ENCODE results near the gene PPM1F.

PPM1F gene

GRCh38 chr22:21903283-21903682, 49.4 kb downstream of the PPM1F start:
- Histone ChIP-seq H2BK12ac (ENCODE audit: low read length) (no peak overlapping the region), H3K4me3 (ENCODE audit: low read length in 2 of 2) (no peak overlapping the region), H3K4ac (ENCODE audit: low read length) (no peak overlapping the region), H3K18ac (ENCODE audit: low read length) (no peak overlapping the region), H4K91ac (ENCODE audit: low read depth, low read length, poor library complexity) (no peak overlapping the region), H2AK5ac (ENCODE audit: low read depth, low read length) (no peak overlapping the region), H3K27ac (replicated peaks; ENCODE audit: low read length) (no peak overlapping the region), H2AFZ (ENCODE audit: low read length) (no peak overlapping the region), H3K4me1 (ENCODE audit: control insufficient read depth in 2 of 2, insufficient read depth in 1 of 2, low read depth in 1 of 2, low read length in 2 of 2) (peaks cover 0 to 2% of the 10 kb centered on the region in 2 donors), H2BK15ac (ENCODE audit: low read length) (no peak overlapping the region), H3K4me2 (ENCODE audit: insufficient read depth, low read length, poor library complexity, severe bottlenecking) (no peak overlapping the region), H4K8ac (ENCODE audit: low read depth, low read length) (no peak overlapping the region), H3K9me3 (replicated peaks in 1 of 2; ENCODE audit: control insufficient read depth in 2 of 2, insufficient read depth in 1 of 2, low read depth in 1 of 2, low read length in 2 of 2) (no peaks in the 10 kb centered on the region), H3K36me3 (replicated peaks in 1 of 2; ENCODE audit: control insufficient read depth in 2 of 2, insufficient read depth in 2 of 2, low read length in 2 of 2) (no peaks in the 10 kb centered on the region), H3K23ac (ENCODE audit: low read depth, low read length, poor library complexity) (no peak overlapping the region), H3K14ac (ENCODE audit: low read length) (no peak overlapping the region), H2BK5ac (ENCODE audit: low read length) (no peak overlapping the region), H2BK120ac (ENCODE audit: low read depth, low read length) (no peak overlapping the region), H3K9ac (ENCODE audit: low read depth, low read length, poor library complexity) (no peak overlapping the region), H3K79me1 (ENCODE audit: low read depth, low read length) (peaks cover 2% of the 10 kb centered on the region), H3K27me3 (ENCODE audit: control insufficient read depth in 3 of 3, insufficient read depth in 3 of 3, low read depth in 1 of 3, low read length in 3 of 3) (no peaks in the 10 kb centered on the region)
- no peak for DNase-seq (ENCODE audit: low spot score)
- WGBS, 2 donors (ENCODE audit: extremely low coverage in 2 of 2, insufficient read length in 2 of 2, insufficient replicate concordance in 1 of 2): no CpG with 5 or more reads among the region's 4 CpGs

- Histone ChIP-seq H2BK12ac (ENCODE audit: low read length) (no peak overlapping the region), H3K27ac (replicated peaks; ENCODE audit: low read length) (no peak overlapping the region), H2BK120ac (ENCODE audit: low read depth, low read length) (no peak overlapping the region), H3K9me3 (replicated peaks in 1 of 2; ENCODE audit: control insufficient read depth in 2 of 2, insufficient read depth in 1 of 2, low read depth in 1 of 2, low read length in 2 of 2) (no peaks in the 10 kb centered on the region), H2BK15ac (ENCODE audit: low read length) (no peak overlapping the region), H2AFZ (ENCODE audit: low read length) (no peak overlapping the region), H3K36me3 (replicated peaks in 1 of 2; ENCODE audit: control insufficient read depth in 2 of 2, insufficient read depth in 2 of 2, low read length in 2 of 2) (no peaks in the 10 kb centered on the region), H3K18ac (ENCODE audit: low read length) (no peak overlapping the region), H3K4me3 (ENCODE audit: low read length in 2 of 2) (no peak overlapping the region), H3K4me2 (ENCODE audit: insufficient read depth, low read length, poor library complexity, severe bottlenecking) (no peak overlapping the region), H3K4me1 (ENCODE audit: control insufficient read depth in 2 of 2, insufficient read depth in 1 of 2, low read depth in 1 of 2, low read length in 2 of 2) (peaks cover 0 to 2% of the 10 kb centered on the region in 2 donors), H4K91ac (ENCODE audit: low read depth, low read length, poor library complexity) (no peak overlapping the region), H3K14ac (ENCODE audit: low read length) (no peak overlapping the region), H3K79me1 (ENCODE audit: low read depth, low read length) (peaks cover 2% of the 10 kb centered on the region), H3K4ac (ENCODE audit: low read length) (no peak overlapping the region), H4K8ac (ENCODE audit: low read depth, low read length) (no peak overlapping the region), H3K9ac (ENCODE audit: low read depth, low read length, poor library complexity) (no peak overlapping the region), H3K27me3 (ENCODE audit: control insufficient read depth in 3 of 3, insufficient read depth in 3 of 3, low read depth in 1 of 3, low read length in 3 of 3) (no peaks in the 10 kb centered on the region), H3K23ac (ENCODE audit: low read depth, low read length, poor library complexity) (no peak overlapping the region), H2BK5ac (ENCODE audit: low read length) (no peak overlapping the region), H2AK5ac (ENCODE audit: low read depth, low read length) (no peak overlapping the region)
- DNase-seq (ENCODE audit: low spot score): no peak
- no CpG with 5 or more reads among the region's 12 CpGs for WGBS, 2 donors (ENCODE audit: extremely low coverage in 2 of 2, insufficient read length in 2 of 2, insufficient replicate concordance in 1 of 2)
Measured at GRCh38 chr22:21902296-21903087, 50.2 kb downstream of the PPM1F start.

- no peaks in the 10 kb centered on the region for H3K4me1 ChIP-seq (ENCODE audit: control insufficient read depth in 2 of 2, insufficient read depth in 1 of 2, low read depth in 1 of 2, low read length in 2 of 2)
- no peaks in the 10 kb centered on the region for H3K27me3 ChIP-seq (ENCODE audit: control insufficient read depth in 3 of 3, insufficient read depth in 3 of 3, low read depth in 1 of 3, low read length in 3 of 3)
- no peaks in the 10 kb centered on the region for H3K9me3 ChIP-seq (replicated peaks in 1 of 2; ENCODE audit: control insufficient read depth in 2 of 2, insufficient read depth in 1 of 2, low read depth in 1 of 2, low read length in 2 of 2)
- no peak overlapping the region for H3K9ac ChIP-seq (ENCODE audit: low read depth, low read length, poor library complexity)
- no peak overlapping the region for H4K8ac ChIP-seq (ENCODE audit: low read depth, low read length)
- no peaks in the 10 kb centered on the region for H3K36me3 ChIP-seq (replicated peaks in 1 of 2; ENCODE audit: control insufficient read depth in 2 of 2, insufficient read depth in 2 of 2, low read length in 2 of 2)
- H2BK120ac ChIP-seq (ENCODE audit: low read depth, low read length): no peak overlapping the region
- no peak overlapping the region for H4K91ac ChIP-seq (ENCODE audit: low read depth, low read length, poor library complexity)
- H3K4me3 ChIP-seq (ENCODE audit: low read length in 2 of 2): no peak overlapping the region
- H3K27ac ChIP-seq (replicated peaks; ENCODE audit: low read length): no peak overlapping the region
- no peak overlapping the region for H2AK5ac ChIP-seq (ENCODE audit: low read depth, low read length)
- no peak overlapping the region for H3K23ac ChIP-seq (ENCODE audit: low read depth, low read length, poor library complexity)
- H3K79me1 ChIP-seq (ENCODE audit: low read depth, low read length): no peaks in the 10 kb centered on the region
- no peak for DNase-seq (ENCODE audit: low spot score)
- H3K4me2 ChIP-seq (ENCODE audit: insufficient read depth, low read length, poor library complexity, severe bottlenecking): no peak overlapping the region
- no CpG with 5 or more reads among the region's 1 CpG for WGBS, 2 donors (ENCODE audit: extremely low coverage in 2 of 2, insufficient read length in 2 of 2, insufficient replicate concordance in 1 of 2)
- H2BK5ac ChIP-seq (ENCODE audit: low read length): no peak overlapping the region
- no peak overlapping the region for H2BK12ac ChIP-seq (ENCODE audit: low read length)
- no peak overlapping the region for H2BK15ac ChIP-seq (ENCODE audit: low read length)
- H2AFZ ChIP-seq (ENCODE audit: low read length): no peak overlapping the region
- no peak overlapping the region for H3K18ac ChIP-seq (ENCODE audit: low read length)
- no peak overlapping the region for H3K14ac ChIP-seq (ENCODE audit: low read length)
- no peak overlapping the region for H3K4ac ChIP-seq (ENCODE audit: low read length)
Measured at GRCh38 chr22:21898354-21898896, 54.2 kb downstream of the PPM1F start.

GRCh38 chr22:21896951-21897513, 55.6 kb downstream of the PPM1F start:
- DNase-seq (ENCODE audit: low spot score): no peak
- Histone ChIP-seq H3K79me1 (ENCODE audit: low read depth, low read length) (no peaks in the 10 kb centered on the region), H3K4ac (ENCODE audit: low read length) (no peak overlapping the region), H2BK120ac (ENCODE audit: low read depth, low read length) (no peak overlapping the region), H3K9ac (ENCODE audit: low read depth, low read length, poor library complexity) (no peak overlapping the region), H2BK15ac (ENCODE audit: low read length) (no peak overlapping the region), H3K14ac (ENCODE audit: low read length) (no peak overlapping the region), H3K9me3 (replicated peaks in 1 of 2; ENCODE audit: control insufficient read depth in 2 of 2, insufficient read depth in 1 of 2, low read depth in 1 of 2, low read length in 2 of 2) (no peaks in the 10 kb centered on the region), H3K4me2 (ENCODE audit: insufficient read depth, low read length, poor library complexity, severe bottlenecking) (no peak overlapping the region), H3K18ac (ENCODE audit: low read length) (no peak overlapping the region), H3K27me3 (ENCODE audit: control insufficient read depth in 3 of 3, insufficient read depth in 3 of 3, low read depth in 1 of 3, low read length in 3 of 3) (no peaks in the 10 kb centered on the region), H2BK5ac (ENCODE audit: low read length) (no peak overlapping the region), H3K4me3 (ENCODE audit: low read length in 2 of 2) (no peak overlapping the region), H4K91ac (ENCODE audit: low read depth, low read length, poor library complexity) (no peak overlapping the region), H2AK5ac (ENCODE audit: low read depth, low read length) (no peak overlapping the region), H2AFZ (ENCODE audit: low read length) (no peak overlapping the region), H3K27ac (replicated peaks; ENCODE audit: low read length) (no peak overlapping the region), H3K36me3 (replicated peaks in 1 of 2; ENCODE audit: control insufficient read depth in 2 of 2, insufficient read depth in 2 of 2, low read length in 2 of 2) (no peaks in the 10 kb centered on the region), H3K23ac (ENCODE audit: low read depth, low read length, poor library complexity) (no peak overlapping the region), H4K8ac (ENCODE audit: low read depth, low read length) (no peak overlapping the region), H2BK12ac (ENCODE audit: low read length) (no peak overlapping the region), H3K4me1 (ENCODE audit: control insufficient read depth in 2 of 2, insufficient read depth in 1 of 2, low read depth in 1 of 2, low read length in 2 of 2) (no peaks in the 10 kb centered on the region)
- WGBS, 2 donors (ENCODE audit: extremely low coverage in 2 of 2, insufficient read length in 2 of 2, insufficient replicate concordance in 1 of 2): no CpG with 5 or more reads among the region's 5 CpGs

Data from neuronal stem cell (in vitro differentiated cells).